Heart left ventricle (tissue), 16 donors: Measurements from ENCODE around the gene ZNF844. TPM values are rescaled to one million over a fixed set of nuclear protein-coding genes. Genes with fewer than 3 reads are reported as not detected.

Experiments
- ATAC-seq, 4 donors: fragments of 200-7000 bp; cut with Tn5 transposase; one replicate each; pipeline ENCODE4 v1.9.1; 2020 to 2022; ENCODE audit warnings: moderate library complexity in 4 of 4, mild to moderate bottlenecking in 3 of 4, moderate number of reproducible peaks in 1 of 4
- DNase-seq, 5 donors: peaks; one replicate each; pipeline ENCODE4 v3.0.0-alpha.2; 2020
- H3K27ac ChIP-seq, 12 donors: fragments of 200-600 bp; sonication (generic) in 4 of 12; one replicate each; pipeline versions ENCODE4 v1.5.0 to v1.8.0; 2016 to 2022; ENCODE audit warnings: mild to moderate bottlenecking in 2 of 12
- H3K27me3 ChIP-seq, 9 donors: fragments of 200-600 bp; sonication (generic) in 2 of 9; one replicate each; pipeline versions ENCODE4 v1.5.1 to v1.8.0; 2016 to 2022; ENCODE audit warnings: mild to moderate bottlenecking in 3 of 9
- H3K36me3 ChIP-seq, 9 donors: fragments of 200-600 bp; sonication (generic) in 2 of 9; one replicate each; pipeline versions ENCODE4 v1.5.0 to v1.8.0; 2018 to 2022; ENCODE audit warnings: mild to moderate bottlenecking in 2 of 9
- H3K4me1 ChIP-seq, 12 donors: fragments of 200-600 bp; sonication (generic) in 4 of 12; one replicate each; pipeline versions ENCODE4 v1.5.0 to v1.8.0; 2016 to 2022; ENCODE audit warnings: mild to moderate bottlenecking in 3 of 12
- H3K4me3 ChIP-seq, 12 donors: fragments of 200-600 bp; sonication (generic) in 4 of 12; one replicate each; pipeline versions ENCODE4 v1.5.0 to v1.8.0; 2017 to 2022; ENCODE audit warnings: mild to moderate bottlenecking in 9 of 12, moderate library complexity in 4 of 12
- H3K9me3 ChIP-seq, 12 donors: fragments of 200-600 bp; sonication (generic) in 4 of 12; one replicate each; pipeline versions ENCODE4 v1.5.0 to v1.8.0; 2016 to 2022; ENCODE audit warnings: mild to moderate bottlenecking in 1 of 12
- POLR2A ChIP-seq, 2 donors: fragments of 450-650 bp; IDR thresholded peaks; one replicate each; pipeline ENCODE4 v1.6.1; 2017; ENCODE audit warnings: antibody characterized with exemption in 2 of 2, mild to moderate bottlenecking in 2 of 2, moderate library complexity in 2 of 2
- WGBS, 4 donors: extraction: QIAGEN DNeasy Blood & Tissue Kit in 2 of 4; methylation state at CpG; one replicate each; pipeline versions ENCODE4 v1.1.5 to v1.1.7; 2013 to 2018; 5-methylcytosine and 5-hydroxymethylcytosine counted together
- intact Hi-C, 10 donors: fragments of 100-400 bp; cut with DNase I; formaldehyde crosslinking; loops; one replicate each; pipeline versions ENCODE4 v1.11.1 to v1.14.2; 2022
- polyA plus RNA-seq, 2 donors: library from polyadenylated mRNA; stranded (reverse); fragments of 200-250 nt; gene quantifications; one replicate each; pipeline ENCODE4 v1.2.3, GENCODE V29; 2013
- total RNA-seq, 9 donors: library from RNA; depleted of rRNA in 2 of 9; stranded (reverse); fragments of >200 nt in 2 of 9; fragmentation: NEBNext Ultra II Directional in 3 of 9; extraction: Animal tissue kit (Norgen Biotek cat#: 25700) in 3 of 9; gene quantifications; one replicate each; pipeline versions ENCODE4 v1.1.0 to v1.2.4, GENCODE V29; 2016 to 2023
- TF ChIP-seq, protein P1 (sequence below), 12 donors: fragments of 200-600 bp; sonication (generic) in 4 of 12; IDR thresholded peaks; one replicate each; pipeline versions ENCODE4 v1.5.0 to v1.8.0; 2018 to 2022; ENCODE audit warnings: antibody characterized with exemption in 12 of 12, mild to moderate bottlenecking in 5 of 12
- donor health status: ischemic (EF 13 %, LVEDD 7.1; RV severe dilation, severe dysfunction).
- donor health status: healthy with polysubstance abuse.
- donor health status: DM: no; HTN: yes; CAD: no.
- donor health status: DM: no; HTN: no; CAD: no.
- donor health status: ischemic (EF 25% LVEDD 6.9; RV normal size, moderate dysfunction).
- donor health status: ischemic (EF 25% LVEDD 5.7; RV mildly dilated, moderate dysfunction).
- donor health status: healthy.
- donor health status: DM: yes; HTN: yes; CAD: no.
- donor health status: ischemic (EF 35%, LVEDD 5.7; RV mildly dilated, moderate dysfunction).
- donor health status: nonischemic (EF 11% LVEDD 7.7; RV severe dilation, severe dysfunction).
- donor health status: DM: yes; HTN: yes; CAD: no.
- donor health status: PGD.
- donor health status: ischemic (EF 29% LVEDD 5.4; RV normal size, mild dysfunction).
- donor health status: nonischemic (EF 23%, LVEDD 6.1; RV moderate dilation, normal function).

The ZNF844 gene
- total and polyA plus RNA-seq, 11 donors, result 3.6 to 24.3 (median 12.2) TPM

DNA sequence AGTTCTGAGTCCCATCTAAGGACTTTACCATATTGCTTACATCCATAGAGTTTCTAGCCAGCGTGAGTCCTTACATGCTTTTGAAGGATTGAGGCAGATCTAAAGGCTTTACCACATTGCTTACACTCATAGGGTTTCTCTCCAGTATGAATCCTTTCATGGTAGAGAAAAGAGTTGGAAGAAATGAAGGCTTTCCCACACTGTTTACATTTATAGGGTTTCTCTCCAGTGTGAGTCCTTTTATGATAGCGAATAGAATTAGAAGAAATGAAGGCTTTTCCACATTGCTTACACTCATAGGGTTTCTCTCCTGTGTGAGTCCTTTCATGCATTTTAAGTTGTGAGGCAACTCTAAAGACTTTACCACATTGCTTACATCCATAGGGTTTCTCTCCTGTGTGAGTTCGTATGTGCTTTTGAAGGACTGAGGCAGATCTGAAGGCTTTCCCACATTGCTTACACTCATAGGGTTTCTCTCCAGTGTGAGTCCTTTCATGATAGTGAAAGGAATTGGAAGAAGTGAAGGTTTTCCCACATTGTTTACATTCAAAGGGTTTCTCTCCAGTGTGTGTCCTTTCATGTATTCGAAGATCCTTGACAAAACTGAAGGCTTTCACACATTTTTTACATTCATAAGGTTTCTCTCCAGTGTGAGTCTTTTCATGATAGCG, 20.6 kb upstream of the ZNF844 start:
- Histone ChIP-seq H3K27me3 (no peaks in the 10 kb centered on the region), H3K9me3 (peaks cover 0 to 56% (median 26%) of the 10 kb centered on the region in 12 donors), H3K27ac (no peak overlapping the region), H3K4me1 (no peaks in the 10 kb centered on the region), H3K36me3 (peaks cover 0 to 20% (median 0%) of the 10 kb centered on the region in 9 donors), H3K4me3 (no peak overlapping the region)
- DNase-seq, result no peak
- intact Hi-C loops, result no loop called here
- TF ChIP-seq, protein P1, sequence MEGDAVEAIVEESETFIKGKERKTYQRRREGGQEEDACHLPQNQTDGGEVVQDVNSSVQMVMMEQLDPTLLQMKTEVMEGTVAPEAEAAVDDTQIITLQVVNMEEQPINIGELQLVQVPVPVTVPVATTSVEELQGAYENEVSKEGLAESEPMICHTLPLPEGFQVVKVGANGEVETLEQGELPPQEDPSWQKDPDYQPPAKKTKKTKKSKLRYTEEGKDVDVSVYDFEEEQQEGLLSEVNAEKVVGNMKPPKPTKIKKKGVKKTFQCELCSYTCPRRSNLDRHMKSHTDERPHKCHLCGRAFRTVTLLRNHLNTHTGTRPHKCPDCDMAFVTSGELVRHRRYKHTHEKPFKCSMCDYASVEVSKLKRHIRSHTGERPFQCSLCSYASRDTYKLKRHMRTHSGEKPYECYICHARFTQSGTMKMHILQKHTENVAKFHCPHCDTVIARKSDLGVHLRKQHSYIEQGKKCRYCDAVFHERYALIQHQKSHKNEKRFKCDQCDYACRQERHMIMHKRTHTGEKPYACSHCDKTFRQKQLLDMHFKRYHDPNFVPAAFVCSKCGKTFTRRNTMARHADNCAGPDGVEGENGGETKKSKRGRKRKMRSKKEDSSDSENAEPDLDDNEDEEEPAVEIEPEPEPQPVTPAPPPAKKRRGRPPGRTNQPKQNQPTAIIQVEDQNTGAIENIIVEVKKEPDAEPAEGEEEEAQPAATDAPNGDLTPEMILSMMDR (IDR thresholded peaks at IDR 0.05), result no peak
- no peak for TF ChIP-seq POLR2A (IDR thresholded peaks at IDR 0.05)
- WGBS, 4 donors, result 95 to 96% (median 95%) methylated on average over 5 of the region's 5 CpGs
- no peak for ATAC-seq

DNA sequence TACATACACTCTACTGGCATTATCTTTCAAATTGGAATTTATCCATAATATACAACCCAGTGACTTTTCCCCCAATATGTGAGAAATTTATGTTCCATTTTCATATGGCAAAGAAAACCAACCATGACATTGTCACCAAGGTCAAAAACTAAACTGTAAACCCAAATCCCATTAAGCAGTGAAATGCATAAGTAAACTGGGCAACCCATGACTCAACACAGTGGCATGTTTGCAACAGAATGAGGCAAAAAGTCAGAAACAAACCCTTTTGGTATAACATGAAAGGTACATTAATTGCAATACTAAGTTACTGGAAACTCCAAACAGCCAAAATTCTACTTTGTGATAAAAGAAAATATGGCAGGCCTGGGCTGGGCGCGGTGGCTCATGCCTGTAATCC, 16.7 kb upstream of the ZNF844 start:
- 97 to 100% (median 99%) methylated on average over 2 of the region's 2 CpGs for WGBS, 4 donors
- H3K4me1 ChIP-seq, result peaks cover 0 to 13% (median 0%) of the 10 kb centered on the region in 12 donors
- no peaks in the 10 kb centered on the region for H3K27me3 ChIP-seq
- DNase-seq (no peak), ATAC-seq (no peak)
- peaks cover 0 to 42% (median 24%) of the 10 kb centered on the region in 12 donors for H3K9me3 ChIP-seq
- TF ChIP-seq, protein P1 (IDR thresholded peaks at IDR 0.05), result no peak
- intact Hi-C loops, result no loop called here
- no peak overlapping the region for H3K4me3 ChIP-seq
- H3K27ac ChIP-seq, result no peak overlapping the region
- H3K36me3 ChIP-seq, result peaks cover 0 to 20% (median 0%) of the 10 kb centered on the region in 9 donors

DNA sequence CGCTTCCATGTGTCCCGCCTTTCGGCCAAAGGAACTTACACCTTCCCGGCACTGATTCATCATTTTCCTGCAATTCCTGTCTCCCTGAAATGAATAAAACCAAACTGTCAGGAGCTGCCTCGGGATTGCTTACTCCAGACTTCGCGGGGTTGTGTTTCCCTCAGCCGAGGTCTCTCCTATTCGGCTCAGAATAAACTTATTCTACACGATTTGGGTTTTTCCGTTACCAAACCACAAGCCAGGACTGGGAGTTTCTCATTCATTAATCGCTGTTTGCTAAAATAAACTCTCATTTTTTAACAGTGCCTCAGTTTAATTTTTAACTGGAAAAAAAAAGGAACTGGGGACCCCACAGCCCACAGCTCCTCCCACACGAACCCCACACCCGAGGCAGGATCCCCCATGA, 12.4 kb upstream of the ZNF844 start:
- H3K4me3 ChIP-seq, result peak overlapping the region; percentile 59 to 85 (median 68)
- intact Hi-C loops, result loop anchor here in 1 of 10 donors (10.0 kb wide), 1 partner anchor 257 kb away; the partner anchor contains the start of gene ZNF491
- H3K36me3 ChIP-seq, result no peaks in the 10 kb centered on the region
- peak overlapping the region in 8 of 12 donors; percentile 52 to 79 (median 69) for H3K27ac ChIP-seq
- no peak for DNase-seq
- H3K9me3 ChIP-seq, result peaks cover 0 to under 1% (median 0%) of the 10 kb centered on the region in 12 donors
- TF ChIP-seq, protein P1 (IDR thresholded peaks at IDR 0.05), result no peak
- no peak for TF ChIP-seq POLR2A (IDR thresholded peaks at IDR 0.05)
- peaks cover 0 to 18% (median 2%) of the 10 kb centered on the region in 12 donors for H3K4me1 ChIP-seq
- ATAC-seq, result no peak
- 0 to 3% (median 1%) methylated on average over 14 of the region's 14 CpGs for WGBS, 4 donors
- H3K27me3 ChIP-seq, result no peaks in the 10 kb centered on the region

GRCh38 chr19:12052497-12053169, 11.9 kb upstream of the ZNF844 start, which contains the start of gene ZNF878:
Gene ZNF878, minus strand, starts transcription at chr19:12052961. Its CDS starts 160 bp downstream, at chr19:12052801.
- ATAC-seq (peak; percentile 100), DNase-seq (peak; percentile 90 to 95 (median 92))
- Histone ChIP-seq H3K4me3 (peak within 1 kb of the TSS; percentile 59 to 85 (median 68)), H3K4me1 (peaks cover 0 to 18% (median 2%) of the 10 kb centered on the region in 12 donors), H3K27ac (peak within 1 kb of the TSS in 11 of 12 donors; percentile 20 to 79 (median 66)), H3K27me3 (no peaks in the 10 kb centered on the region), H3K9me3 (no peaks in the 10 kb centered on the region), H3K36me3 (no peaks in the 10 kb centered on the region)
- TF ChIP-seq, protein P1 (IDR thresholded peaks at IDR 0.05), result peak in 5 of 12 donors; percentile 7 to 32 (median 26)
- TF ChIP-seq POLR2A (IDR thresholded peaks at IDR 0.05), result peak; percentile 71 to 94
- intact Hi-C loops, result loop anchor here in 1 of 10 donors (10.0 kb wide), 1 partner anchor 258 kb away; the partner anchor contains the start of gene ZNF491
- 0 to 1% (median 0%) methylated on average over 28 to 46 of the region's 46 CpGs for WGBS, 4 donors
